Measurements from ENCODE around the gene ALDH8A1.

ALDH8A1 gene

GRCh38 chr6:134949927-134950326, at the start of gene ALDH8A1:
TSS of gene ALDH8A1 (minus strand) at chr6:134950101. CDS start at chr6:134950053, 48 bp downstream.
- no peak for DNase-seq (ENCODE audit: low read depth)

GRCh38 chr6:134999107-134999506, 49.2 kb upstream of the ALDH8A1 start:
- no peak for DNase-seq (ENCODE audit: low read depth)

- DNase-seq (ENCODE audit: low read depth), result no peak
Observed at GRCh38 chr6:134997133-134997995, 47.5 kb upstream of the ALDH8A1 start.

GRCh38 chr6:134995536-134995935, 45.6 kb upstream of the ALDH8A1 start:
- DNase-seq (ENCODE audit: low read depth), result no peak

GRCh38 chr6:134994431-134994830, 44.5 kb upstream of the ALDH8A1 start:
- no peak for DNase-seq (ENCODE audit: low read depth)

GRCh38 chr6:134992155-134992554, 42.3 kb upstream of the ALDH8A1 start:
- no peak for DNase-seq (ENCODE audit: low read depth)

GRCh38 chr6:134990262-134990661, 40.4 kb upstream of the ALDH8A1 start:
- no peak for DNase-seq (ENCODE audit: low read depth)

- no peak for DNase-seq (ENCODE audit: low read depth)
Observed at GRCh38 chr6:134984821-134985220, 34.9 kb upstream of the ALDH8A1 start.

- DNase-seq (ENCODE audit: low read depth), result no peak
Observed at GRCh38 chr6:134983823-134984222, 33.9 kb upstream of the ALDH8A1 start.

GRCh38 chr6:134982161-134982560, 32.3 kb upstream of the ALDH8A1 start:
- DNase-seq (ENCODE audit: low read depth), result no peak

GRCh38 chr6:134980846-134981245, 30.9 kb upstream of the ALDH8A1 start:
- DNase-seq (ENCODE audit: low read depth), result no peak

GRCh38 chr6:134979142-134979541, 29.2 kb upstream of the ALDH8A1 start:
- no peak for DNase-seq (ENCODE audit: low read depth)

- no peak for DNase-seq (ENCODE audit: low read depth)
Observed at GRCh38 chr6:134974370-134974769, 24.5 kb upstream of the ALDH8A1 start.

- DNase-seq (ENCODE audit: low read depth), result no peak
Observed at GRCh38 chr6:134967711-134968110, 17.8 kb upstream of the ALDH8A1 start.

GRCh38 chr6:134964451-134965203, 14.7 kb upstream of the ALDH8A1 start:
- no peak for DNase-seq (ENCODE audit: low read depth)

GRCh38 chr6:134962421-134962820, 12.5 kb upstream of the ALDH8A1 start:
- no peak for DNase-seq (ENCODE audit: low read depth)

- no peak for DNase-seq (ENCODE audit: low read depth)
Observed at GRCh38 chr6:134961366-134961765, 11.5 kb upstream of the ALDH8A1 start.

GRCh38 chr6:134959603-134960002, 9.7 kb upstream of the ALDH8A1 start:
- no peak for DNase-seq (ENCODE audit: low read depth)

GRCh38 chr6:134956676-134957075, 6.8 kb upstream of the ALDH8A1 start:
- no peak for DNase-seq (ENCODE audit: low read depth)

GRCh38 chr6:134956032-134956431, 6.1 kb upstream of the ALDH8A1 start:
- DNase-seq (ENCODE audit: low read depth), result no peak

- DNase-seq (ENCODE audit: low read depth), result no peak
Observed at GRCh38 chr6:134954272-134955000, 4.5 kb upstream of the ALDH8A1 start.

GRCh38 chr6:134951494-134952263, 1.8 kb upstream of the ALDH8A1 start:
- no peak for DNase-seq (ENCODE audit: low read depth)
